Stimulated activated CD8-positive, alpha-beta memory T cell treated with anti-CD3 and anti-CD28 coated beads, Interleukin-7, amount 100 ng/mL, for 24 hours (primary cell): Measurements from ENCODE around the gene NDUFB6.

ENCODE experiments used
- DNase-seq: peaks from one replicate; pipeline ENCODE4 v3.0.0-alpha.2; 2020; ENCODE audit warnings: low read depth

The NDUFB6 gene

DNA sequence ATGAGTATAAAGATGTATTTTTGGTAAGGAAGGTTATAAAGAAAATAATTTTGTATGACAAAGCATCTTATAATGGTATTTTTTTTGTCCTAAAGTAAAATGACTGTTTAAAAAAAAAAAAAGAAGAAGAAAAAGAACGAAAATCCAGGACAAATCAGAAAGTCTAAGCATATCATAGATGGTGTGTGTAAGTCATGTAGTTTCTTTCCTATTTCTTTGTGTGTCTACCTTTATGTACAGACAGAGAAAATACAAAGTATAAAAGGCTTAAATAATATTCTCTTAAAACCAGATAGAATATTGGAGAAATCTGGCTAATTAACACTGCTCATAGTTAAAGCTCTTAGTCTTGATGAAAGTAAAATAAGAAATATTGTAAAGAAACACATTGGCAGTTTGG, 54.7 kb downstream of the NDUFB6 start:
- no peak for DNase-seq

DNA sequence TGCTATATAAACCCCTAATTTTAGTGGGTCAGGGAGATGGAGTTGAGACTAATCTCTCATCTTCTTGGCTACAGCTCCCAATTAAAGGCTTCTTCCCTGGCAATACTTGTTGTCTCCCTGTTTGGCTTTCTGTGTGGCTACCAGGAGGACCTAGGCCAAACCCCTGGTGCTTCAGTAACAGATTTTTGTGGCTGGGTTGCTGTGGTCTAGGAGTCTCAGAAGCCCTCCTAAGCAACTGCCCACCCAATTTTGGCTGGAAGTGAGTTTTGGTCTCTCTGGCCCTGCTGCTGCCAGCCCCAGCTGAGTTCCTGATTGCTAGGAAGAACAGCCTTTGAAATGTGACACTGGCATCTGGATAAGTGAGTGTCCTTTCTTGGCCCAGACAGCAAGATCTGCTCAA, 56.7 kb downstream of the NDUFB6 start:
- DNase-seq, result no peak

GRCh38 chr9:32508728-32509127, 64.2 kb downstream of the NDUFB6 start:
- DNase-seq, result no peak

DNA sequence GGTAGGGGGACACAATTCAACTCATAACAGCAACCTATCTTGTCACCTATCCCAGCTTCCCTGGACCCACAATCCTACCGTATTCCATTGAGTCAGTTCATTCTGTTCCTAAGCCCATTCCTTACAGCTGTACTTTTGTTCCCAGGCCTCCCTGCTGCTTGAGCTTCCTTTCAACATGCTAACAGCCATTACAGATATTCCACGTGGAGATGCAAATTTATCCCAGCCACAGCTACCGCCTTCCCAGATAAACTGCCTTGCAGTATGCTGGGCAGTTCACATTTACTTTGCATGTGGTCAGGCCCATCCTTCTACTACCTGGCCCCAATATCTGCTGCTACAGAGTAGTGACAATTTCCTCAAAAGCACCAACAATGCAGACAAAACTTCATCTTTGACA, 70.0 kb downstream of the NDUFB6 start:
- DNase-seq, result no peak
